DOHH2 (cell line): ENCODE data around the gene DRD2.

Source experiments
- H3F3A ChIP-seq: fragments of 200-600 bp; sonication (generic), shearing (Covaris generic); 2 replicates; pipeline ENCODE4 v1.6.0; 2016; ENCODE audit warnings: antibody characterized with exemption, mild to moderate bottlenecking; ENCODE audit not compliant: control insufficient read depth, insufficient read depth
- H3K27ac ChIP-seq: fragments of 200-600 bp; sonication (generic); 2 replicates; pipeline ENCODE4 v1.5.1; 2014; ENCODE audit warnings: low read depth, mild to moderate bottlenecking, low read length, moderate library complexity
- H3K27me3 ChIP-seq: fragments of 200-600 bp; sonication (generic); 2 replicates; pipeline ENCODE4 v1.6.1; 2014; ENCODE audit warnings: mild to moderate bottlenecking, low read length, mixed read lengths; ENCODE audit not compliant: control insufficient read depth
- H3K36me3 ChIP-seq: fragments of 200-600 bp; sonication (generic); 2 replicates; pipeline ENCODE4 v1.6.1; 2014; ENCODE audit warnings: mild to moderate bottlenecking, low read length, moderate library complexity, mixed read lengths; ENCODE audit not compliant: control insufficient read depth
- H3K4me1 ChIP-seq: fragments of 200-600 bp; sonication (generic); 2 replicates; pipeline ENCODE4 v1.6.1; 2014; ENCODE audit warnings: mild to moderate bottlenecking, low read length, mixed read lengths; ENCODE audit not compliant: control insufficient read depth
- H3K4me2 ChIP-seq: fragments of 200-600 bp; sonication (generic); 2 replicates; pipeline ENCODE4 v1.6.0; 2014; ENCODE audit warnings: mild to moderate bottlenecking, low read length, moderate library complexity
- H3K4me3 ChIP-seq: fragments of 200-600 bp; sonication (generic); 2 replicates; pipeline ENCODE4 v1.5.1; 2014; ENCODE audit warnings: mild to moderate bottlenecking, low read length, mixed read lengths
- H3K79me2 ChIP-seq: fragments of 200-600 bp; sonication (generic); 2 replicates; pipeline ENCODE4 v1.6.1; 2014; ENCODE audit warnings: mild to moderate bottlenecking, low read length, mixed read lengths; ENCODE audit not compliant: control insufficient read depth
- H3K9me2 ChIP-seq: fragments of 200-600 bp; sonication (generic); replicated peaks from 2 replicates; pipeline ENCODE4 v1.6.1; 2014; ENCODE audit warnings: mild to moderate bottlenecking, low read length, mixed read lengths; ENCODE audit not compliant: control insufficient read depth
- H3K9me3 ChIP-seq: fragments of 200-600 bp; sonication (generic); 2 replicates; pipeline ENCODE4 v1.6.1; 2014; ENCODE audit warnings: antibody characterized with exemption, low read length, mixed read lengths; ENCODE audit not compliant: control insufficient read depth, insufficient read depth
- H4K20me1 ChIP-seq: fragments of 200-600 bp; sonication (generic); 2 replicates; pipeline ENCODE4 v1.6.0; 2014; ENCODE audit warnings: low read depth, mild to moderate bottlenecking, antibody characterized with exemption, low read length, moderate library complexity; ENCODE audit not compliant: control insufficient read depth, insufficient read depth
- EZH2phosphoT487 ChIP-seq: fragments of 200-600 bp; sonication (generic); IDR thresholded peaks from 2 replicates; pipeline ENCODE4 v1.6.1; 2017; ENCODE audit warnings: borderline replicate concordance, mild to moderate bottlenecking, antibody characterized with exemption, low read length, moderate library complexity, mixed read lengths
- TF ChIP-seq, protein P1 (sequence below): fragments of 200-600 bp; sonication (generic); IDR thresholded peaks from one replicate; pipeline ENCODE4 v1.5.1; 2014; ENCODE audit warnings: antibody characterized with exemption, mild to moderate bottlenecking, low read depth, low read length; ENCODE audit not compliant: poor library complexity, severe bottlenecking

Gene DRD2

DNA sequence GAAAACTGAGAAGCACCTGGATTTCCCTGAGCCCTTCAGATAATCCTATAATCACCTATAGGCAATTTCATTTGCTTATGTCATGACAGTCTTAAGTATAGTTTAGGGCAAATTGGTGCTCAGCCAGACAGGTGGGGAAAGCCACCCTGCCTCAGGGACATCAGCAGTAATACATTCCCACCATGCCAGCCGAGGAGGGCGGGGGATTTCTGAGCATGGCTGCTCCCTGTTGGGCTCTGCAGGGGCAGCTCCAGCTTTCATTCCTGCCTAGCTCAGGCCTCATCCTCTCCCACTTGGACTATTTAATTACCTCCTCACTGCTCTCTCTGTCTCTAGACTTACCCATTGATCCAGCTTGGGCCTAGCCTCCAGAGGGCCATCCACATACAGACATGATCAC, 9.0 kb upstream of the DRD2 start:
- Histone ChIP-seq H3K27ac (no peak overlapping the region), H3K4me3 (no peak overlapping the region), H3K79me2 (no peaks in the 10 kb centered on the region), H3K36me3 (no peaks in the 10 kb centered on the region), H3K27me3 (no peaks in the 10 kb centered on the region; the same call in 1 of the 2 replicates), H4K20me1 (no peaks in the 10 kb centered on the region), H3K4me2 (no peak overlapping the region), H3K4me1 (no peaks in the 10 kb centered on the region), H3F3A (no peaks in the 10 kb centered on the region), H3K9me2 (no peaks in the 10 kb centered on the region), H3K9me3 (no peaks in the 10 kb centered on the region)
- no peak for TF ChIP-seq EZH2phosphoT487
- TF ChIP-seq, protein P1, sequence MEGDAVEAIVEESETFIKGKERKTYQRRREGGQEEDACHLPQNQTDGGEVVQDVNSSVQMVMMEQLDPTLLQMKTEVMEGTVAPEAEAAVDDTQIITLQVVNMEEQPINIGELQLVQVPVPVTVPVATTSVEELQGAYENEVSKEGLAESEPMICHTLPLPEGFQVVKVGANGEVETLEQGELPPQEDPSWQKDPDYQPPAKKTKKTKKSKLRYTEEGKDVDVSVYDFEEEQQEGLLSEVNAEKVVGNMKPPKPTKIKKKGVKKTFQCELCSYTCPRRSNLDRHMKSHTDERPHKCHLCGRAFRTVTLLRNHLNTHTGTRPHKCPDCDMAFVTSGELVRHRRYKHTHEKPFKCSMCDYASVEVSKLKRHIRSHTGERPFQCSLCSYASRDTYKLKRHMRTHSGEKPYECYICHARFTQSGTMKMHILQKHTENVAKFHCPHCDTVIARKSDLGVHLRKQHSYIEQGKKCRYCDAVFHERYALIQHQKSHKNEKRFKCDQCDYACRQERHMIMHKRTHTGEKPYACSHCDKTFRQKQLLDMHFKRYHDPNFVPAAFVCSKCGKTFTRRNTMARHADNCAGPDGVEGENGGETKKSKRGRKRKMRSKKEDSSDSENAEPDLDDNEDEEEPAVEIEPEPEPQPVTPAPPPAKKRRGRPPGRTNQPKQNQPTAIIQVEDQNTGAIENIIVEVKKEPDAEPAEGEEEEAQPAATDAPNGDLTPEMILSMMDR = no peak

DNA sequence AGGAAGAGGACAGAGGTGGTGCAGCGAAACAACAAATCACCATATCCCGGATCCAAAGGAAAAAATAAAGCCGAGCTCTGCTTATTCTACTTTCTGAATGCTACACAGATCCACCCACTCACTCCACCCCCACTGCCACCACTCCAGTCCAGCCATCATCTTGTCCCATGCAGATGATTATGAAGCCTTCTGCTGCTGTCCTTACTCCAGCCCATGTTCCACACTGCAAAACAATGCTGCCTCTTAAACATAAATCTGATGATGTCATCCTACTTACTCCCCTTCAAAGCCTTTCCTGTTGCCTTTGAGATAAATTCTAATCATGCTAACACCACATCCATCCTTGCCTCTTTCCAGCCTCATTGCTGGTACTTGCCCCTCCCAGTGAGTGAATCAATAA, 6.5 kb upstream of the DRD2 start:
- no peaks in the 10 kb centered on the region for H3F3A ChIP-seq
- H3K9me2 ChIP-seq = no peaks in the 10 kb centered on the region
- H3K36me3 ChIP-seq = no peaks in the 10 kb centered on the region
- H3K27me3 ChIP-seq = no peaks in the 10 kb centered on the region; the same call in 1 of the 2 replicates
- no peak overlapping the region for H3K4me2 ChIP-seq
- no peak for TF ChIP-seq EZH2phosphoT487
- TF ChIP-seq, protein P1 = no peak
- no peaks in the 10 kb centered on the region for H4K20me1 ChIP-seq
- no peak overlapping the region for H3K27ac ChIP-seq
- H3K9me3 ChIP-seq = no peaks in the 10 kb centered on the region
- H3K79me2 ChIP-seq = no peaks in the 10 kb centered on the region
- H3K4me1 ChIP-seq = no peaks in the 10 kb centered on the region
- H3K4me3 ChIP-seq = no peak overlapping the region

DNA sequence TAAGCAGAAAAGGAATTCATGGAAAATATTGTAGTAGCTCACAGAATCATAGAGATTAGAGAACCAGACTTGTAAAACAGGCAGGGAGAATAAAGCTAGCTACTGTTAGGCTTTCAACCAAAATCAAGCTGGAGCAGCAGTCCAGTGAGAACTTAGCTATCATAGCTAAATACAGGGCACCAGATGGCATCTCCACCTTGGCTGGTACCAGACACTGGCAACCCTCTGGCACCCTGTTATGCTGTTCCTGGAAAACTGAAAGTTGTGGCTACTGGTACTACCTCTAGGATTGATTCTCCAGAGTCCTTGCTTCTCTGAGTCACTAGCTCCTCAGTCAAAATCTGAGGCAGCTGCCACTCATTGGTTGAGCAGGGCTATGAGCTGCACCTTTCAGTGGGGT, 6.0 kb upstream of the DRD2 start:
- no peaks in the 10 kb centered on the region for H4K20me1 ChIP-seq
- no peaks in the 10 kb centered on the region for H3K79me2 ChIP-seq
- no peaks in the 10 kb centered on the region for H3K4me1 ChIP-seq
- no peaks in the 10 kb centered on the region for H3K36me3 ChIP-seq
- no peaks in the 10 kb centered on the region; the same call in 1 of the 2 replicates for H3K27me3 ChIP-seq
- no peak overlapping the region for H3K4me3 ChIP-seq
- H3K27ac ChIP-seq = no peak overlapping the region
- no peak overlapping the region for H3K4me2 ChIP-seq
- TF ChIP-seq, protein P1 = no peak
- no peak for TF ChIP-seq EZH2phosphoT487
- no peaks in the 10 kb centered on the region for H3F3A ChIP-seq
- H3K9me3 ChIP-seq = no peaks in the 10 kb centered on the region
- no peaks in the 10 kb centered on the region for H3K9me2 ChIP-seq
